ENCODE data around the gene GRIA4.

Gene GRIA4

GRCh38 chr11:105574974-105575373 is 34.9 kb upstream of the GRIA4 start:
- Histone ChIP-seq H3K36me3 (ENCODE audit: control insufficient read depth in 2 of 2, insufficient read depth in 1 of 2, low read length in 2 of 2) (no peaks in the 10 kb centered on the region), H3K27ac (ENCODE audit: extremely low read depth, low read depth, low read length) (no peak overlapping the region), H3K4me1 (ENCODE audit: control insufficient read depth, insufficient read depth, low read length) (no peaks in the 10 kb centered on the region), H3K9me3 (ENCODE audit: control insufficient read depth, insufficient read depth, low read depth, low read length) (no peaks in the 10 kb centered on the region), H3K4me3 (ENCODE audit: low read depth, low read length) (no peak overlapping the region)
- TF ChIP-seq ZNF777 (tag by site-specific recombination; IDR thresholded peaks at IDR 0.05; ENCODE audit: borderline replicate concordance), result no peak
- TF ChIP-seq ZSCAN18 (tag by site-specific recombination; IDR thresholded peaks at IDR 0.05), result no peak
- no peak for TF ChIP-seq ZSCAN30 (tag by site-specific recombination; IDR thresholded peaks at IDR 0.05)
- CTCF ChIA-PET, result interaction anchor here (0.7 kb wide), 1 partner anchor 605 kb away, joined by 3 read pairs; no protein-coding TSS in a partner anchor
- POLR2A ChIA-PET, result no interaction called here

- no peaks in the 10 kb centered on the region for H3K9me3 ChIP-seq (ENCODE audit: control insufficient read depth, insufficient read depth, low read depth, low read length)
- TF ChIP-seq ZNF488 (tag by site-specific recombination; IDR thresholded peaks at IDR 0.05) (no peak), ZNF350 (tag by site-specific recombination; IDR thresholded peaks at IDR 0.05) (no peak), ZNF654 (tag by site-specific recombination; IDR thresholded peaks at IDR 0.05; ENCODE audit: low read depth) (no peak), ZNF18 (tag by site-specific recombination; IDR thresholded peaks at IDR 0.05) (no peak), ZNF146 (tag by site-specific recombination; IDR thresholded peaks at IDR 0.05) (no peak), ZNF830 (tag by site-specific recombination; IDR thresholded peaks at IDR 0.05; ENCODE audit: low read depth) (no peak)
- ChIA-PET CTCF (no interaction called here), POLR2A (no interaction called here)
- H3K36me3 ChIP-seq (ENCODE audit: control insufficient read depth in 2 of 2, insufficient read depth in 1 of 2, low read length in 2 of 2), result no peaks in the 10 kb centered on the region
- H3K4me3 ChIP-seq (ENCODE audit: low read depth, low read length), result no peak overlapping the region
- no peak overlapping the region for H3K27ac ChIP-seq (ENCODE audit: extremely low read depth, low read depth, low read length)
- H3K4me1 ChIP-seq (ENCODE audit: control insufficient read depth, insufficient read depth, low read length), result no peaks in the 10 kb centered on the region
These were observed 32.2 kb upstream of the GRIA4 start for GRCh38 chr11:105577641-105578040.

GRCh38 chr11:105579111-105579510 is 30.8 kb upstream of the GRIA4 start:
- POLR2A ChIA-PET, result no interaction called here
- CTCF ChIA-PET, result no interaction called here

GRCh38 chr11:105582497-105582896 is 27.4 kb upstream of the GRIA4 start:
- no peaks in the 10 kb centered on the region for H3K4me1 ChIP-seq (ENCODE audit: control insufficient read depth, insufficient read depth, low read length)
- no peaks in the 10 kb centered on the region for H3K9me3 ChIP-seq (ENCODE audit: control insufficient read depth, insufficient read depth, low read depth, low read length)
- no peak overlapping the region for H3K27ac ChIP-seq (ENCODE audit: extremely low read depth, low read depth, low read length)
- no peaks in the 10 kb centered on the region for H3K36me3 ChIP-seq (ENCODE audit: control insufficient read depth in 2 of 2, insufficient read depth in 1 of 2, low read length in 2 of 2)
- no peak overlapping the region for H3K4me3 ChIP-seq (ENCODE audit: low read depth, low read length)
- ChIA-PET POLR2A (no interaction called here), CTCF (no interaction called here)
- TF ChIP-seq ZNF514 (tag by site-specific recombination; IDR thresholded peaks at IDR 0.05), result no peak
- no peak for TF ChIP-seq PRDM4 (tag by site-specific recombination; IDR thresholded peaks at IDR 0.05)
- TF ChIP-seq ZNF501 (tag by site-specific recombination; IDR thresholded peaks at IDR 0.05), result no peak
- TF ChIP-seq OVOL3 (tag by site-specific recombination; IDR thresholded peaks at IDR 0.05), result no peak
- TF ChIP-seq ZFHX2 (tag by site-specific recombination; conservative IDR thresholded peaks at IDR 0.05), result no peak
- no peak for TF ChIP-seq BCL11A (tag by site-specific recombination; IDR thresholded peaks at IDR 0.05; ENCODE audit: low read depth)
- no peak for TF ChIP-seq ZBTB26 (tag by site-specific recombination; optimal IDR thresholded peaks at IDR 0.05)
- no peak for TF ChIP-seq ZNF302 (tag by site-specific recombination; IDR thresholded peaks at IDR 0.05; ENCODE audit: low read depth)

More at GRCh38 chr11:105579111-105579510, 30.8 kb upstream of the GRIA4 start:
- Histone ChIP-seq H3K36me3 (ENCODE audit: control insufficient read depth in 2 of 2, insufficient read depth in 1 of 2, low read length in 2 of 2) (no peaks in the 10 kb centered on the region), H3K4me3 (ENCODE audit: low read depth, low read length) (no peak overlapping the region), H3K4me1 (ENCODE audit: control insufficient read depth, insufficient read depth, low read length) (no peaks in the 10 kb centered on the region), H3K27ac (ENCODE audit: extremely low read depth, low read depth, low read length) (no peak overlapping the region), H3K9me3 (ENCODE audit: control insufficient read depth, insufficient read depth, low read depth, low read length) (no peaks in the 10 kb centered on the region)
- TF ChIP-seq ZNF707 (tag by site-specific recombination; IDR thresholded peaks at IDR 0.05) (no peak), ZNF843 (tag by site-specific recombination; IDR thresholded peaks at IDR 0.05) (no peak)

All from HEK293 (cell line).